DMS53 (cell line): ENCODE data around the gene SDC4.

Experiments
- DNase-seq: peaks from one replicate; lab custom pipeline; 2025; lab: John Stamatoyannopoulos, UW

The SDC4 gene

DNA sequence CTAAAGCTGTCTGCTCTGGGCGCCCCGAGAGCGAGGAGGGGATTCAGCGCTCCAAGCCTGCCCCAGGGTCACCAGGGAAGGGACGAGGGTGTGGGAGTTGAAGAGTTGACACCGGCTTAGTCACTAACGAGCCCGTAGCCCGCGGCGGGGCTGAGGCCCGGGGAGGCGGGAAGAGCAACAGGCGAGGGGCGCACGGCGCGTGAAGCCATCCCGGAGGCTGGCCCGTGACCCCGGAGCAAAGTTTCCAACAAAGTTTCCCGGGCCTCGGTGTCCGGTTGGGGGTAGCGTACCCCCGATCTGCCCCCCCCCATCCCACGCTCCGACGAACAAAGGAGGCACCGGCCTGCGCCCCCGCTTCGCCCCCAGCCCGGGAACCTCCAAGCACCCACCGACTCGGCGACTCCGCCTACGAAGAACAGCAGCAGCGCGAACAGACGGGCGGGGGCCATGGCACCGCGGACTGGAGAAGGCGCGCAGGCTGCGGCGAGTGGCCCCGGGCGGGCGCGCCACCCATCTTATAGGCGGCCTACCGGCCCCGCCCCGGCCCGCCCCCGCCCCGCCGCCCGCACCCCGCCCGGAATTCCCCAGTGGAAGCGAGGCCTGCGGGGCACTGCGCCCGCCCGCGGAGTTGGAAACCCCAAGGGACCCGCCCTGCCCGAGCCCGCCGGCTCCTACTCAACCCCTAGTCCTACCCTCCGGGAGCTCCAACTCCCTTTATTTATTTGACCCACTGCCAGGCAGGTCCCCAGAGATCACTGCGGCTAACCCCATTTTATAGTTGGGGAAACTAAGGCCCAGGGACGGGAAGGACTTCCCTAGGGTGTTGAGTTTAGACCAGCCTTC, at the start of gene SDC4:
Gene SDC4, minus strand, starts transcription at position 489 of the 843 bp plus-strand sequence. Its CDS starts 40 bp downstream, at position 449.
- peak; percentile 78 for DNase-seq

DNA sequence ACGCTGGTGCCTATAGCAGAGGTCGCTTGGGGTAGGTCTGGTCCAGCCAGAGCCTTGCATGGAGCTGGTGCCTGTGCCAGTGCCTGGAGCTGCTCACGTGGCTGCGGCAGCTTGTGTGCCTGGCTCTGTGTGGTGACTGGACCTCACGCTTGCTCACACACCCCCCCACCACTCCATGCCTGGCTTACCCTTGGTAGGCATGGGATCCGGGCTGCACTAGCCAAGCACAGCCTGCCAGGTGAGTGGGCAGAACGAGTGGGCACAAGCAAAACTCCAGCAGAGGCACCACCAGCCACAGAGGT, 46.8 kb upstream of the SDC4 start:
- no peak for DNase-seq

DNA sequence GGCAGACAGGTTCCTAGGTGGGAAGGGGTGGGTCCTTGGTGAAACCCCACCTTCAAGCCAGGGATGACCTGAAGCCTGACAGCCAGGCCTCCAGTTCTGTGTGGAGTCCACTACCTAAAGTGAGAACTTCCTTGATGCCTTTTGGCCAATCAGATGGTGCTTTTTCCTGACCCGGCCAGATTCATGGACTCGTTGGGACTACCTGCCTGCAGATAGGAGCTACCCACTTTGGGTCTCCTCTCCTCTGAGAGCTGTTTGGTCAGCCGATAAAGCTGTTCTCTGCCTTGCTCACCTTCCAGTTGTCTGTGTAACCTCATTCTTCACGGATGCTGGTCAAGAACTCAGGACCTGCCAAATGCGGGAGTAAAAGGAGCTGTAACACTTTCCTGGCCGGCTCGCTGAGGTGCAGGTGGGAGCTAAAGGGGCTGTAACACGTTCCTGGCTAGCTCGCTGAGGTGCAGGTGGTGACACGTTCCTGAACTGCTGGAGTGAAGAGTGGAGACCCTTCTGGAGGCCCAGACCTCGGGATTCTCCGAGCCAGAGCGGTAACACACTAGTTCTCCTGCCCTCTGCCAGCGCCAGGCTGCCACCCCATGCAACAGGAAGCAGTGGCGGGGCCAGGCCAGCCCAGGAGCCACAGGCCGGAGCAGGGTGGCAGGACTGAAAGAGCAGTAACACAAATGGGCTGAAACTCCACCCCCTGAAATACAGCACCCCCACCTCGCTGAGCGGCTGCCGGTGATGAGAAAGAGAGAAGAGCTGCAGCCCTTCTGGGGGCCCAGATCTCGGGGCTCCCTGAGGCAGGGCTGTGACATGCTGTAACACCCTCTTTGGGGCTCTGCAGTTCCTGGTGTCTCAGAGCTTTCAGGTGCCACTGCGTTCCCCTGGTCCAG, 46.2 kb upstream of the SDC4 start:
- no peak for DNase-seq

DNA sequence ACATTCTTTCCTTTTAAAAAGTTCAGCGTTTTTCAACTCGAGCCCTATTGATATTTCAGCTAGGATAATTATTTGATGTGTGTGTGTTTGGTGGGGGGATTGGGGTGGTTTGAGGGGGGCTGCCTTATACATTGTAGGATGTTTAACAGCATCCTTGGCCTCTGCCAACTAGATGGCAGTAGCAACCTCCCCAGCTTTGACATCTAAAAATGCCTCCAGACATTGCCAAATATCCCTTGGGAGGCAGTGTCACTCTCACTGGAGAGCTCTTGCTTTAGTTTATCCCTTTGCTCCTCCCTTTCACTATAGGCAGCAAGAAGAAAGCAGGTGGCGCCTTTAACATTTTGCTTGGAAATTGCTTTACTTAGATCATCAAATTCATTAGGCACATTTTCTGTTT, 44.5 kb upstream of the SDC4 start:
- DNase-seq, result no peak

- no peak for DNase-seq
These were observed 43.3 kb upstream of the SDC4 start for GRCh38 chr20:45391559-45391958.

DNA sequence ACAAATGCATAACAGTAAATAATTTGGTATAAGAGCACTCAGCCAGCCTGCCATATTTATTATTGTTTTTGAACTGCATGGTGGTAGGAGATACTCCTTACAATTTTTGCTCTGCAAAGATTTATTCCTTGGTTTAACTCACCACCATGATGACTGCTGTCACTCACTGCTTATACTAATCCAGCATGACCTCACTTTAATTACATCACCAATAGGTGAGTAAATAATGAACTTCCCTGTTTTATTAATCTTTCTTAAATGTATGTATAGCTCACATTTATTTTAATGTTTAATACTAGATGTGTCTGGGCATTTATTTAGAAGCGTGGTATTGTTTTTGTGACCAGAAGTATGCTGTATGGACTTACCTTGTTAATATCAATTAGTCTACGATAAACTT, 42.7 kb upstream of the SDC4 start:
- DNase-seq, result peak; percentile 30

- DNase-seq, result no peak
These were observed 39.0 kb upstream of the SDC4 start for GRCh38 chr20:45387274-45387673.

DNA sequence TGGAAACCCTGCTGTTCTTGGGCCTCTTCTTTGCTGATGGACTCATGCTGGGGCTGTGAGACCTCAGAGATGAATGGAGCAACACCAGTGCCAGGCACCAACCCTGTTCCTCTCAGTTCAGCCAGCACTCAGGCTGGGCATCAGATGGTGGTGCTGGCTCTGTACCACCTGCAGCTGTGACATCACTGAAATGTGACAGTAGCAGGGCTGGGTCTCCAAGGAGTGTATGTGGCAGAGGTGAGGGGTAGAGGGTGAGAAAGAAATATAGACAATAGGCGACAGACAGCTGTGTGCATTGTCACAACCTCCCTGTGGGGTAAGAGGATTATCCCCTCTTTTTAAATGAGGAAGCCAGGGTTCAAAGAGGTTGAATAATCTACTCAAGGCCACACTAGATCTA, 30.0 kb upstream of the SDC4 start, which contains the start of gene TP53TG5:
Gene TP53TG5, minus strand, starts transcription at position 135 of the 400 bp plus-strand sequence. Its CDS starts 89 bp downstream, at position 46.
- DNase-seq, result no peak

DNA sequence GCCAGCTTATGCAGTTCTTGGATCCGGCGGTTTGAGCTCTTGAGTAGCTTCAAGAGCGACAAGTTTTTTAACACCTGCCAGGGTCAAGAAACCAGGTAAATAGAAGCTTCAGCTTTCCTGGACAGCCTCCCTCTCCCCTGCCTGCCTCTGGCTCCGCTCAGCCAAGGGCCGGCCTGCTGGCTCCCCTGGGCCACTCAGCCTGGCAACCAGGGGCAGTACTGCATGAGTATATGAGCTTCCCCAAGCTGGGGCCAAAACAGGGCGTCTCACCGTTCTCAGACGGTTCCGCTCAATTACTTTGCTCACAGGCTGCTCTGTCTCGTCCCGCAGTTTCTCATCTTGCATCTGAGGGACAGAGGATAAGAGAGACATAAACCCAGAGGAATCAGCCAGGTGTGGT, 29.0 kb upstream of the SDC4 start:
- no peak for DNase-seq

DNA sequence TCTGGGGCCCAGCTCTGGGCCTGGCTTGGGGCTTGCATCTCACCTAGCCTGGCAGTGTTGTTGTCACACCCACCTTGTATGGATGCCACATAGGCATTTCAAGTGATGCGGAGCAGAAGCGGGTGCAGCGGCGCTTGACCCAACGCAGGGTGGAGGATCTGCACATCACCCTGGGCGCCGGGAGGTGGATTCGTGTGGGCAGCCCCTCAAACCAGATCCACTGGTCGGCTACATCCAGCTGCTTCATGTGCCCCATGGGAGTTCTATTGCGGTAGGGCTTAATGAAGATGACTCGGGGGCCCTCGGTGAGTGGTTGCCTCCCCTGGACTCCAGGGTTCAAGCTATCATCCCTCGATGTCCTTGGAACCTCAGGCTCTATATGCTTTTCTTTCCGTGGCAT, 26.7 kb upstream of the SDC4 start:
- no peak for DNase-seq

DNA sequence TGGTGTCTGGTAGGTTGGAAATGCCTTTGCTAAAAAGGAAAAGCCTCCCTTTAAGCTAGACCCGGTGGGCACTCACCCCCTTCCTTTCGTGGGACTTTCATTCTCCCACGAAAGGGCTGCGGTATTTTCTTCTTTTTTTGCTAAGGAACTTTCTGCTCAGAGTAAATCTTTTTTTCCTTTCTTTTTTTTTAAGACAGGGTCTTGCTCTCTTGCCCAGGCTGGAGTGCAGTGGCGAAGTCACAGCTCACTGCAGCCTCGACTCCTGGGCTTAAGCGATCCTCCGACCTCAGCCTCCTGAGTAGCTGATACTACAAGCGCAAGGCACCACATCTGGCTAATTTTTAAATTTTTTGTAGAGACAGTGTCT, 25.9 kb upstream of the SDC4 start:
- no peak for DNase-seq

GRCh38 chr20:45373353-45374100, 25.3 kb upstream of the SDC4 start:
- DNase-seq, result peak; percentile 97

DNA sequence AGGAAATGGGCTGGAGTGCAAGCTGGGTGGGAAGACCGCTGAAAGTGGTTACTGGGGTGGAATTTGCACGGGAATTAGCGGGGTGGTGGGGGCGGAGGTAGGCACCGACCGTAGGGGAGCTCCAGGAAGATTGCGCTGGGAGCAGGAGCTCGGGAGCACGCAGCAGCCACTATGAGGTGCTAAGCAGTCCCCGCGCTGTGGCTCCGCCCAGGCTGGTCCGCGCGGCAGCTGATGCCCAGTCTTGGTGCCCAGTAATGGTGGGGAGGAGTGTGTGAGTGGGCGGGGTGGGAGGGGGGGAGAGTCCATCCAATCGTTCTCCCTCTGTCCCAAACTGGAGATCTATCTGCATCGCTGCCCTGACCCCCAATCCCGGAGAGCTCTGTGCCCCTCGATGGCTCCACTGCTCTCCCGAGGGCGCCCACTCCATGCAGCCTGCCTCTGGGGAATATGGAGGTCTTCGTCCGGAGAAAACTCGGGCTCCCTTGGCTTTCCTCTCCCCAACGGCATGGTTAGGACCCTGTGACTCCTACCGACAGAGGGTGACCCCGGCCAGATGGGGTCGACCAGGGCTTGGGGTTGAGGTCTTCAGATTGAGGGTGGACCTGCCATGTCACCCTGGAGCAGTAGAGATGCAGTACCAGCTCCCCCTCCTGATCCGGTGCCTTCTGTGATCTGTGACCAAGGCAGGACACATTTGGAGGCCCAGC, 24.6 kb upstream of the SDC4 start:
- peak; percentile 83 for DNase-seq

DNA sequence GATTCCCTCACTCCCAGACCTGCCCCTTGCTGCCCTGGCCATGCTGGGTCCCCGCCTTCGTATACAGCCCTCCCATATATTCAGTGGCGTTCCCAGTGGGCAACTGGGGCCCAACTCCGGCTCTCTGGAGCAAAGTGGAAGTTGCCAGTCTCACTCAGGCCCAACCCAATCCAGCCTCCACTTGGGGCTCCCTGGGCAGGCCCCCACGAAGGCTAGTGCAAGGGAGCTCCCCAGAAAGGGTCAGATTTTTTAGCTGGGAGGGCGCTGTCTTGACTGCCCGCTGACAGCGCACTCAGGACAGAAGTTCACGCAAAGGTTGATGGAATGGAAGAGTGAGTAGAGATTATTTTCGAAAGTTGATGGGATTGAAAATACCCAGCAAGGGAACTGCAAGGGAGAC, 24.0 kb upstream of the SDC4 start:
- DNase-seq, result no peak

- DNase-seq, result no peak
These were observed 22.4 kb upstream of the SDC4 start for GRCh38 chr20:45370571-45371160.

- no peak for DNase-seq
These were observed 20.2 kb upstream of the SDC4 start for GRCh38 chr20:45368221-45368980.

DNA sequence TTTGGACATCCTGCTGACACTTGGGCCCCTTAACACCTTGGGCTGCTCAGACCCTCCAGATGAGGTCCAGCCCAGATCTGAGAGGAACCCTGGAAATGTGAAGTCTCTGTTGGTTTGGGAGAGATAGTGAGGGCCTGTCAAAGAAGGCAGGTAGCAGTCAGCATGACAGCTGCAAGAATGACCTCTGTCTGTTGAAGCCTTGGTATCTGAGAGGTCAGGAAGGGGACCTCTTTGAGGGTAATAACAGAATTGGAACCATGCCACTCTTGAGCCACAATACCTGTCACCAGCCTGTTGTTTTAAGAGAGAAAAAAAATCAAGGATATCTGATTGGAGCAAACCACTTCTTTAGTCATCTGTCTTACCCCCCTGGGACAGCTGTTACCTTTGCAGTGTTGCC, 18.9 kb upstream of the SDC4 start:
- no peak for DNase-seq

- DNase-seq, result no peak
These were observed 18.4 kb upstream of the SDC4 start for GRCh38 chr20:45366631-45367030.

- no peak for DNase-seq
These were observed 18.0 kb upstream of the SDC4 start for GRCh38 chr20:45366192-45366591.

- no peak for DNase-seq
These were observed 17.3 kb upstream of the SDC4 start for GRCh38 chr20:45365444-45365970.
